Activated T-helper 1 cell treated with Interleukin-2 at 50 U/mL for 16 hours (primary cell): ENCODE measurements around the gene TRIP10.
"Not testable (repeated sequence)": the region's sequence is repeated elsewhere in the genome, so short reads cannot be mapped to it uniquely, and the experiment has no call there.

Source experiments
- DNase-seq: peaks from one replicate; pipeline ENCODE4 v3.0.0-alpha.2; 2020; ENCODE audit warnings: low read depth

TRIP10 gene

GRCh38 chr19:6797646-6798045, 58.2 kb downstream of the TRIP10 start:
- no peak for DNase-seq

DNA sequence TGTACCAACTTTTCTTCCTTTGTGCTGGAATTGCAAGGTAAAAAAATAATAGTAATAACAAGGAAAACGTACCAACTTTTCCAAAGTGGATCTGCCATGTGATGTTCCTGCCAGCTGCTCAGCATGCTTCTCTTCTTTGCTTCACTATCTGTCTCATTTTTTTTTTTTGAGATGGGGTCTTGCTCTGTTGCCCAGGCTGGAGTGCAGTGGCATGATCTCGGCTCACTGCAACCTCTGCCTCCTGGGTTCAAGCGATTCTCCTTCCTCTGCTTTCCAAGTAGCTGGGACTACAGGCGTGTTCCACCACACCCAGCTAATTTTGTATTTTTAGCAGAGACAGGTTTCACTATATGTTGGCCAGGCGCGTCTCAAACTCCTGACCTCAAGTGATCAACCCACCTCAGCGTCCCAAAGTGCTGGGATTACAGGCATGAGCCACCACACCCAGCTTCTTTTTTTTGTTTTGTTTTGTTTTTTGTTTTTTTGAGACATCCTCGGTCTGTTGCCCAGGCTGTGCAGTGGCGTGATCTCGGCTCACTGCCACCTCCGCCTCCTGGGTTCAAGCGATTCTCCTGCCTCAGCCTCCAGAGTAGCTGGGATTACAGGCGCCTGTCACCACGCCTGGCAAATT, 60.8 kb downstream of the TRIP10 start:
- not testable (repeated sequence) for DNase-seq

DNA sequence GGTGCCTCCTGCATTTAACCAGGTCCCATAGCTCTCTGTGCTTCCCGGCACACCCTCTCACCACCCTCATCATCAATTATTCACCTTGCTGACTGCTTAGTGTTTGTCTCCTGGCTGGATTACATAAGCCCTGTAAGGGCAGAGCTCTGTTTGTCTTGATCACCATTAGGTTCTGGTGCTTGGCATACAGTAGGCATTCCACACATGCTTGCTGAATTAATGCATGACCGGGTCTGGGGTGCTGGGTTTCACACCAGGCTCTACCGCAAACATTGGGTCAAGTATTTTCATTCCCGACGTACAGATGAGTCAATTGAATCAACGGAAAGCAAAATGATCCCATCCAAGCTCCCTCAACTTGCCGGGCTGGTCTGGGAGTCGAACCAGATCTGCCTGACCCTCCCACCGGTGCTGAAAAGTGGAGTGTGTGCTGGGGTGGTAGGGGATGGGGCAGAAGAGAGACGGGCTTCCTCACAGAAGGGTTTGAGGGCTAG, 61.6 kb downstream of the TRIP10 start:
- DNase-seq = no peak
